B cell (primary cell): ENCODE measurements around the gene CA11. TPM values are rescaled to one million over a fixed set of nuclear protein-coding genes. Genes with fewer than 3 reads are reported as not detected.

Experiments used
- ATAC-seq: fragments of 200-7000 bp; cut with Tn5 transposase; one replicate; pipeline ENCODE4 v1.10.0; 2021; ENCODE audit warnings: low read depth, mild to moderate bottlenecking, moderate number of reproducible peaks, moderate library complexity
- CTCF ChIA-PET: fragments of 350-600 bp; sonication (Branson Sonifier 250); formaldehyde crosslinking; loops from one replicate; lab custom pipeline; 2021; ENCODE audit warnings: antibody characterized with exemption, inconsistent platforms; lab: Charles Lee
- POLR2A ChIA-PET: fragments of 350-600 bp; sonication (Branson Sonifier 250); formaldehyde crosslinking; loops from one replicate; lab custom pipeline; 2021; ENCODE audit warnings: antibody characterized with exemption; lab: Charles Lee
- DNase-seq: peaks from one replicate; pipeline ENCODE4 v3.0.0; 2013
- H2AFZ ChIP-seq: 2 replicates; pipeline ENCODE4 v1.6.1; 2012; ENCODE audit warnings: mild to moderate bottlenecking, low read depth, low read length; ENCODE audit not compliant: insufficient read depth, poor library complexity, severe bottlenecking
- H3K27ac ChIP-seq, 2 donors: 1 replicate in 1 of 2; 2 replicates in 1 of 2; pipeline ENCODE4 v1.5.1; 2012 to 2013; ENCODE audit warnings: low read length in 2 of 2, mild to moderate bottlenecking in 2 of 2, moderate library complexity in 1 of 2
- H3K27me3 ChIP-seq, 4 experiments: fragments of 200-600 bp in 1 of 4; sonication (generic) in 1 of 4; replicated peaks in 1 of 4; 1 replicate in 2 of 4; 2 replicates in 2 of 4; pipeline versions ENCODE4 v1.6.1 to v1.7.0; 2013 to 2016; ENCODE audit warnings: low read length in 3 of 4, mild to moderate bottlenecking in 2 of 4, mixed read lengths in 1 of 4, moderate library complexity in 1 of 4; ENCODE audit not compliant: insufficient read depth in 4 of 4, control insufficient read depth in 3 of 4; ENCODE audit errors: control extremely low read depth in 1 of 4
- H3K36me3 ChIP-seq, 2 experiments: replicated peaks in 1 of 2; 1 replicate in 1 of 2; 2 replicates in 1 of 2; pipeline versions ENCODE4 v1.6.1 to v1.7.1; 2013; ENCODE audit warnings: low read length in 1 of 2; ENCODE audit not compliant: insufficient read depth in 2 of 2, control insufficient read depth in 1 of 2; ENCODE audit errors: control extremely low read depth in 1 of 2, extremely low read depth in 1 of 2
- H3K4me1 ChIP-seq, 2 donors: fragments of 200-600 bp in 1 of 2; sonication (generic) in 1 of 2; 1 replicate in 1 of 2; 2 replicates in 1 of 2; pipeline versions ENCODE4 v1.5.1 to v1.6.1; 2013 to 2017; ENCODE audit warnings: low read length in 2 of 2; ENCODE audit not compliant: control insufficient read depth in 2 of 2, insufficient read depth in 2 of 2
- H3K4me2 ChIP-seq: replicated peaks from 2 replicates; pipeline ENCODE3; 2012; ENCODE audit warnings: mild to moderate bottlenecking, low read depth, low read length; ENCODE audit not compliant: poor library complexity, severe bottlenecking
- H3K4me3 ChIP-seq, 5 experiments: fragments of 200-600 bp in 1 of 5; sonication (generic) in 1 of 5; 1 replicate in 3 of 5; 2 replicates in 2 of 5; pipeline versions ENCODE4 v1.5.1 to v1.7.0; 2011 to 2016; ENCODE audit warnings: low read length in 4 of 5, mild to moderate bottlenecking in 4 of 5, low read depth in 2 of 5, control low read depth in 1 of 5, moderate library complexity in 1 of 5; ENCODE audit not compliant: insufficient read depth in 1 of 5; ENCODE audit errors: control extremely low read depth in 1 of 5, extremely low read depth in 1 of 5
- H3K79me2 ChIP-seq: fragments of 200-600 bp; sonication (generic); one replicate; pipeline ENCODE4 v1.6.0; 2016; ENCODE audit warnings: low read length; ENCODE audit not compliant: control insufficient read depth, insufficient read depth
- H3K9ac ChIP-seq: fragments of 200-600 bp; sonication (generic); 2 replicates; pipeline ENCODE4 v1.6.1; 2017; ENCODE audit warnings: mild to moderate bottlenecking, low read length, moderate library complexity
- H3K9me3 ChIP-seq, 3 donors: one replicate each; pipeline versions ENCODE4 v1.6.1 to v1.7.1; 2013; ENCODE audit warnings: low read length in 2 of 3; ENCODE audit not compliant: control insufficient read depth in 2 of 3, insufficient read depth in 1 of 3; ENCODE audit errors: control extremely low read depth in 1 of 3
- H4K20me1 ChIP-seq: 2 replicates; pipeline ENCODE4 v1.6.0; 2012; ENCODE audit warnings: mild to moderate bottlenecking, low read length; ENCODE audit not compliant: insufficient read depth, control insufficient read depth, poor library complexity, severe bottlenecking
- H3K27ac Mint-ChIP-seq: one replicate; pipeline ENCODE4 v1.8.0; 2021; ENCODE audit warnings: mixed read lengths
- H3K27me3 Mint-ChIP-seq: one replicate; pipeline ENCODE4 v1.8.0; 2021; ENCODE audit warnings: mixed read lengths
- H3K4me1 Mint-ChIP-seq: one replicate; pipeline ENCODE4 v1.8.0; 2021; ENCODE audit warnings: mixed read lengths
- H3K4me3 Mint-ChIP-seq: one replicate; pipeline ENCODE4 v1.8.0; 2021; ENCODE audit warnings: mixed read lengths
- H3K9me3 Mint-ChIP-seq: one replicate; pipeline ENCODE4 v1.8.0; 2022; ENCODE audit warnings: mixed read lengths; ENCODE audit not compliant: insufficient read depth
- CTCF ChIP-seq: fragments of 200-600 bp; IDR thresholded peaks from one replicate; pipeline ENCODE4 v1.8.0; 2022; ENCODE audit warnings: antibody characterized with exemption, mild to moderate bottlenecking
- EZH2 ChIP-seq: IDR thresholded peaks from 2 replicates; pipeline ENCODE4 v1.6.1; 2012; ENCODE audit warnings: borderline replicate concordance, low read depth, mild to moderate bottlenecking, moderate library complexity, low read length; ENCODE audit not compliant: insufficient read depth, poor library complexity, severe bottlenecking
- WGBS: methylation state at CpG from one replicate; pipeline ENCODE4 v1.1.5; 2013; ENCODE audit warnings: missing lambda C conversion rate; ENCODE audit not compliant: insufficient coverage; 5-methylcytosine and 5-hydroxymethylcytosine counted together
- intact Hi-C: fragments of 100-400 bp; cut with micrococcal nuclease; formaldehyde crosslinking; loops from one replicate; pipeline ENCODE4 v1.10.0; 2022
- polyA plus RNA-seq: library from polyadenylated mRNA; depleted of rRNA; stranded (reverse); fragments of >200 nt; gene quantifications from 2 replicates; pipeline ENCODE4 v1.2.3, GENCODE V29; 2012
- total RNA-seq, 2 donors: library from RNA; stranded (reverse); fragments of 120-200 nt in 1 of 2; gene quantifications; 1 replicate in 1 of 2; 2 replicates in 1 of 2; pipeline versions ENCODE4 v1.2.3 to v1.2.4, GENCODE V29; 2013 to 2022

CA11 gene
- total and polyA plus RNA-seq, 2 donors (not counting 1 experiment from before 2014, with no cell fraction given), result 6.5 to 27.7 TPM

- no peaks in the 10 kb centered on the region for H4K20me1 ChIP-seq
- H3K4me1 Mint-ChIP-seq, result peaks cover 51% of the 10 kb centered on the region
- ATAC-seq (no peak), DNase-seq (no peak)
- H3K9ac ChIP-seq, result no peak overlapping the region
- peak overlapping the region; percentile 29 to 35 for H3K27ac ChIP-seq
- TF ChIP-seq CTCF (no peak), EZH2 (no peak)
- no peaks in the 10 kb centered on the region for H3K9me3 Mint-ChIP-seq
- peaks cover 0 to 6% (median 0%) of the 10 kb centered on the region in 3 donors for H3K9me3 ChIP-seq
- peak overlapping the region; percentile 90 for H3K27ac Mint-ChIP-seq
- peaks cover 54% of the 10 kb centered on the region for H3K79me2 ChIP-seq
- H3K27me3 Mint-ChIP-seq, result no peaks in the 10 kb centered on the region
- H3K36me3 ChIP-seq, result no peaks in the 10 kb centered on the region
- 100% methylated on average over 1 of the region's 4 CpGs for WGBS
- H3K4me2 ChIP-seq, result peak overlapping the region; percentile 99
- peaks cover 25 to 47% of the 10 kb centered on the region in 2 donors for H3K4me1 ChIP-seq
- H3K4me3 Mint-ChIP-seq, result no peak overlapping the region
- POLR2A ChIA-PET, result interaction anchor here (2.4 kb wide), 1 partner anchor 20 kb away, joined by 12 read pairs; no protein-coding TSS in a partner anchor
- no peaks in the 10 kb centered on the region for H3K27me3 ChIP-seq
- no peak overlapping the region for H2AFZ ChIP-seq
- peak overlapping the region in 2 of 5 experiments; percentile 78 to 95 for H3K4me3 ChIP-seq
- intact Hi-C loops, result no loop called here
- CTCF ChIA-PET, result interaction anchor here (0.8 to 3.5 kb wide), 8 partner anchors 21 to 326 kb away, joined by 3 to 51 read pairs (median 6); no protein-coding TSS in a partner anchor
These were observed 1.6 kb downstream of the CA11 start for GRCh38 chr19:48644355-48644754.

GRCh38 chr19:48642862-48643261 lies 3.1 kb downstream of the CA11 start:
- Histone ChIP-seq H3K4me3 (no peak overlapping the region), H3K9me3 (peaks cover 0 to 11% (median 0%) of the 10 kb centered on the region in 3 donors), H3K27ac (no peak overlapping the region), H3K4me1 (peaks cover 29 to 45% of the 10 kb centered on the region in 2 donors), H3K4me2 (no peak overlapping the region), H3K27me3 (no peaks in the 10 kb centered on the region), H2AFZ (no peak overlapping the region), H4K20me1 (no peaks in the 10 kb centered on the region), H3K36me3 (no peaks in the 10 kb centered on the region), H3K9ac (no peak overlapping the region), H3K79me2 (peaks cover 58% of the 10 kb centered on the region)
- TF ChIP-seq CTCF, result no peak
- no peak for TF ChIP-seq EZH2
- Mint-ChIP-seq H3K27me3 (no peaks in the 10 kb centered on the region), H3K4me1 (peaks cover 55% of the 10 kb centered on the region), H3K9me3 (peaks cover 4% of the 10 kb centered on the region), H3K27ac (no peak overlapping the region), H3K4me3 (no peak overlapping the region)
- ChIA-PET CTCF (interaction anchor here (0.7 kb wide), 1 partner anchor 32 kb away, joined by 3 read pairs; no protein-coding TSS in a partner anchor), POLR2A (interaction anchor here (0.7 kb wide), 1 partner anchor 312 kb away, joined by 3 read pairs; no protein-coding TSS in a partner anchor)
- no peak for ATAC-seq
- 95% methylated on average over 4 of the region's 5 CpGs for WGBS
- intact Hi-C loops, result no loop called here
- DNase-seq, result no peak
